ENCODE measurements around the gene TMEM245.

DNA sequence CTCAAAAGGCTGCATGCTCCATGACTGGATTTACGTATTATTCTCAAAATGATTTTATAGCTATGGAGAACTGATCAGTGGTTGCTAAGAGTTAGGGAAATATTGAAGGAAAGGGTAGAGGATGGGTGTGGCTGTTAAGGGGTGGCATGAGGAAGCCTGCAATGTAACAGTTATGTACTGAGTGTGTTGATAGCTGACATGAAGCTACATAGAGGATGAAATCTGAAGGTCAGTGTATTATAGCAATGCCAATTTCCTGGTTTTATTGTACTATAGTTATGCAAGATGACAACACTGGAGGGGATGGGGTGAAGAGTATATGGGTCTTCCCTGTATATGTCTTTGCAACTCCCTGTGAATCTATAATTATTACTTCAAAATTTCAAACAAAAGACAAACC is 51.0 kb downstream of the TMEM245 start:
- TF ChIP-seq EZH2 (IDR thresholded peaks at IDR 0.05) (no peak), EZH2phosphoT487 (IDR thresholded peaks at IDR 0.05) (no peak)
